Neural progenitor cell (in vitro differentiated cells): ENCODE results near the gene FBRS.

Source experiments
- CTCF ChIP-seq: fragments of 200-600 bp; sonication (generic); IDR thresholded peaks from 2 replicates; pipeline ENCODE4 v1.5.1; 2017; ENCODE audit warnings: antibody characterized with exemption, mild to moderate bottlenecking
- EZH2 ChIP-seq: fragments of 200-600 bp; sonication (generic); IDR thresholded peaks from 2 replicates; pipeline ENCODE4 v1.6.1; 2017; ENCODE audit warnings: antibody characterized with exemption, mild to moderate bottlenecking, moderate library complexity
- EZH2phosphoT487 ChIP-seq: fragments of 200-600 bp; sonication (generic); IDR thresholded peaks from 2 replicates; pipeline ENCODE4 v1.6.1; 2017; ENCODE audit warnings: antibody characterized with exemption

- TF ChIP-seq CTCF, result no peak
- TF ChIP-seq EZH2, result no peak
- no peak for TF ChIP-seq EZH2phosphoT487
Observed at GRCh38 chr16:30659507-30660423, 1.5 kb downstream of the FBRS start.
